Fibroblast of lung (primary cell): ENCODE results near the gene THBS1.

Source experiments
- CTCF ChIP-seq, 2 donors: IDR thresholded peaks in 1 of 2; conservative IDR thresholded peaks in 1 of 2; 1 replicate in 1 of 2; 2 replicates in 1 of 2; pipeline ENCODE4 v1.5.1; 2011 to 2012; ENCODE audit warnings: low read length in 2 of 2, control low read depth in 1 of 2, inconsistent platforms in 1 of 2, low read depth in 1 of 2, mild to moderate bottlenecking in 1 of 2
- EZH2 ChIP-seq: IDR thresholded peaks from 2 replicates; pipeline ENCODE4 v1.5.1; 2012; ENCODE audit warnings: low read length, control low read depth, mild to moderate bottlenecking; ENCODE audit errors: missing control alignments

DNA sequence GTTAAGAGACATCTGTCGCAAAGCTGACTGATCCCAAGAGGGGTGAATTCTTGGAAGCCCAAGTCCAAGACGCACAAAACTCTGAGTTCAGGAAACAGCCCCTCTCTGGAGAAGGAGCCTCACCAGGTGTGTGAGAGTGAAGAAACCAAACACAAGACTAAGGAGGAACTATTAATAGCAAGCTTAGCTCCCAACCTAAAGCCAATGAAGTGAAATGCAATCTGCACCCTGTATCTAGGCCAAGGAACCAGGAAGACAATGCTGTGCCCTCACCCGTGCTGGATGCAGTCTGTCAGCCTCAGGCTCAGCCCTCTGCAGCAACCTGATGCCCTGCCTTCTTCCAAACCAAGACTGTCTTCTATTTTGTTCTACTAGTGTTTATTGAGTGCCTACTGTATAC lies 22.5 kb upstream of the THBS1 start:
- TF ChIP-seq CTCF (conservative IDR thresholded peaks at IDR 0.05 in 1 of 2, IDR thresholded peaks at IDR 0.05 in 1 of 2; ENCODE audit: low read depth in 1 of 2, low read length in 2 of 2), result no peak
- no peak for TF ChIP-seq EZH2
